ENCODE results near the gene CAPZB. TPM values are rescaled to one million over a fixed set of nuclear protein-coding genes. Genes with fewer than 3 reads are reported as not detected.
A peak's percentile ranks its signal among the peaks of the same experiment; 100 is the strongest.

The CAPZB gene
- total and polyA plus RNA-seq, 7 donors, result 128 to 454 (median 214) TPM

GRCh38 chr1:19388980-19389379 is 96.4 kb downstream of the CAPZB start:
- DNase-seq, result no peak
- no peaks in the 10 kb centered on the region for H3K27me3 ChIP-seq
- H3K9me3 ChIP-seq, result no peaks in the 10 kb centered on the region
- TF ChIP-seq POLR2A (IDR thresholded peaks at IDR 0.05) (no peak), CTCF (IDR thresholded peaks at IDR 0.05) (no peak), POLR2AphosphoS5 (IDR thresholded peaks at IDR 0.05) (no peak), EP300 (IDR thresholded peaks at IDR 0.05) (no peak)
- H3K27ac ChIP-seq, result peak overlapping the region in 2 of 4 donors; percentile 85 to 98
- intact Hi-C loops (cut with DNase I), result loop anchor here (5.0 kb wide), 3 partner anchors 37 to 208 kb away; partner anchors contain the start of genes AKR7A2 and SLC66A1
- H3K36me3 ChIP-seq, result peaks cover 0 to 12% (median 7%) of the 10 kb centered on the region in 4 donors
- H3K4me3 ChIP-seq, result no peak overlapping the region
- peaks cover 0 to 86% (median 80%) of the 10 kb centered on the region in 4 donors for H3K4me1 ChIP-seq
- 96% methylated on average over 9 of the region's 9 CpGs for WGBS, 2 donors

GRCh38 chr1:19387045-19387467 is 98.3 kb downstream of the CAPZB start:
- no peak for DNase-seq
- TF ChIP-seq CTCF (IDR thresholded peaks at IDR 0.05) (no peak), POLR2A (IDR thresholded peaks at IDR 0.05) (no peak), EP300 (IDR thresholded peaks at IDR 0.05) (no peak), POLR2AphosphoS5 (IDR thresholded peaks at IDR 0.05) (no peak)
- peaks cover 0 to 73% (median 65%) of the 10 kb centered on the region in 4 donors for H3K4me1 ChIP-seq
- peak overlapping the region; percentile 62 to 98 (median 74) for H3K27ac ChIP-seq
- H3K36me3 ChIP-seq, result peaks cover 0 to 20% (median 7%) of the 10 kb centered on the region in 4 donors
- intact Hi-C loops (cut with DNase I), result loop anchor here (5.0 kb wide), 3 partner anchors 35 to 210 kb away; partner anchors contain the start of genes AKR7A2 and SLC66A1
- H3K4me3 ChIP-seq, result no peak overlapping the region
- no peaks in the 10 kb centered on the region for H3K9me3 ChIP-seq
- WGBS, 2 donors, result 76 to 80% methylated on average over 4 of the region's 4 CpGs
- H3K27me3 ChIP-seq, result no peaks in the 10 kb centered on the region

GRCh38 chr1:19385869-19386591 is 99.3 kb downstream of the CAPZB start:
- peak; percentile 86 for DNase-seq
- Histone ChIP-seq H3K27ac (peak overlapping the region; percentile 62 to 98 (median 74)), H3K27me3 (no peaks in the 10 kb centered on the region), H3K36me3 (peaks cover 0 to 26% (median 7%) of the 10 kb centered on the region in 4 donors), H3K9me3 (no peaks in the 10 kb centered on the region), H3K4me1 (peaks cover 0 to 63% (median 55%) of the 10 kb centered on the region in 4 donors), H3K4me3 (no peak overlapping the region)
- intact Hi-C loops (cut with DNase I), result loop anchor here (5.0 kb wide), 3 partner anchors 34 to 211 kb away; partner anchors contain the start of genes AKR7A2 and SLC66A1
- WGBS, 2 donors, result 37 to 73% methylated on average over 15 of the region's 15 CpGs
- TF ChIP-seq EP300 (IDR thresholded peaks at IDR 0.05), result no peak
- no peak for TF ChIP-seq POLR2AphosphoS5 (IDR thresholded peaks at IDR 0.05)
- TF ChIP-seq POLR2A (IDR thresholded peaks at IDR 0.05), result no peak
- TF ChIP-seq CTCF (IDR thresholded peaks at IDR 0.05), result no peak

GRCh38 chr1:19385221-19385620 is 100.1 kb downstream of the CAPZB start:
- WGBS, 2 donors, result 17 to 87% methylated on average over 9 of the region's 9 CpGs
- intact Hi-C loops (cut with DNase I), result loop anchor here (5.0 kb wide), 3 partner anchors 33 to 212 kb away; partner anchors contain the start of genes AKR7A2 and SLC66A1
- no peak for DNase-seq
- H3K27me3 ChIP-seq, result no peaks in the 10 kb centered on the region
- H3K27ac ChIP-seq, result peak overlapping the region; percentile 62 to 98 (median 74)
- H3K4me3 ChIP-seq, result no peak overlapping the region
- peaks cover 0 to 54% (median 47%) of the 10 kb centered on the region in 4 donors for H3K4me1 ChIP-seq
- TF ChIP-seq CTCF (IDR thresholded peaks at IDR 0.05), result no peak
- TF ChIP-seq POLR2AphosphoS5 (IDR thresholded peaks at IDR 0.05), result no peak
- TF ChIP-seq EP300 (IDR thresholded peaks at IDR 0.05), result no peak
- no peak for TF ChIP-seq POLR2A (IDR thresholded peaks at IDR 0.05)
- no peaks in the 10 kb centered on the region for H3K9me3 ChIP-seq
- H3K36me3 ChIP-seq, result peaks cover 0 to 35% (median 10%) of the 10 kb centered on the region in 4 donors

Measured in sigmoid colon (tissue), 7 donors.